ENCODE data around the gene TSPO2. TPM values are rescaled to one million over a fixed set of nuclear protein-coding genes. Genes with fewer than 3 reads are reported as not detected.

TSPO2 gene
- total RNA-seq, 1 experiment from 2014 or later = not detected

DNA sequence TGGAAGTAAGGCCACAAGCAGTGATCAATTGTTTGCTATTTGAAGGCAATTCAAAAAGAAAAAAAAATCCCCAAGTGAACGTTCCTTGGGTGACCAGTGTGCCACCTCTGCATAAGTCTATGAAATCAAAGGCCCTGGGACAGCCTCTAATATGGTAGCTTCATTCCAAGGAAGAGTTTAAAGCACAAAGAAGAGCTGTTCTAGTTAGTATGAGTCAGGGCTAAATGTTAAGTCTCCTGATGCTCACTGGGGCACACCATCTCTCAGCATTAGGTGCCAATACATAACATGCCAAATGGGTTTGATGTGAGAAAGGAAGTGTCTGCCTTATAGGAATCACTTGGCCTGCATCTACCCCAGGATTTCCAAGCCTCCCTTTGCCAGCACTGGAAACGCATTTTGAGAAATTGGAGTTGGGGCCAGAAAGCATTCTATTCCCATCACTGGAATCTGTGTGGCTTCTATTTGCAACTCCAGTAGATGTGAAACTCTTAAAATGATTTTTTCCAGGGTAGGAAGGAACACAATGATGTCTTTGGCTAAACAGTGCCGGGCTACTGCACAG is 16.2 kb upstream of the TSPO2 start:
- H3K4me3 ChIP-seq (replicated peaks in 1 of 2; ENCODE audit: low read depth in 1 of 2, low read length in 2 of 2) = no peak overlapping the region
- ChIA-PET RAD21 (ENCODE audit: low non-redundant PET in 1 of 2, low total read pairs in 2 of 2, uncharacterized antibody in 2 of 2, unreplicated experiment in 2 of 2) (no interaction called here), CTCF (interaction anchor here (1.0 to 2.8 kb wide), 3 partner anchors 10 to 131 kb away, joined by 3 to 25 read pairs (median 22); partner anchors contain the start of gene UNC5CL), POLR2A (no interaction called here)
- no peak overlapping the region for H2AFZ ChIP-seq (ENCODE audit: low read depth, low read length, poor library complexity, severe bottlenecking)
- intact Hi-C loops (cut with micrococcal nuclease) = loop anchor here (2.0 to 10.0 kb wide), 4 partner anchors 201 to 1041 kb away; no protein-coding TSS in a partner anchor
- H3K4me1 ChIP-seq (ENCODE audit: control insufficient read depth in 1 of 2, insufficient read depth in 2 of 2, low read length in 2 of 2) = peaks cover 20 to 29% of the 10 kb centered on the region in 2 experiments
- no peak for TF ChIP-seq POLR2AphosphoS5 (IDR thresholded peaks at IDR 0.05; ENCODE audit: low read depth, low read length)
- TF ChIP-seq CBX3 (IDR thresholded peaks at IDR 0.05; ENCODE audit: low read depth) = no peak
- TF ChIP-seq, protein P1, sequence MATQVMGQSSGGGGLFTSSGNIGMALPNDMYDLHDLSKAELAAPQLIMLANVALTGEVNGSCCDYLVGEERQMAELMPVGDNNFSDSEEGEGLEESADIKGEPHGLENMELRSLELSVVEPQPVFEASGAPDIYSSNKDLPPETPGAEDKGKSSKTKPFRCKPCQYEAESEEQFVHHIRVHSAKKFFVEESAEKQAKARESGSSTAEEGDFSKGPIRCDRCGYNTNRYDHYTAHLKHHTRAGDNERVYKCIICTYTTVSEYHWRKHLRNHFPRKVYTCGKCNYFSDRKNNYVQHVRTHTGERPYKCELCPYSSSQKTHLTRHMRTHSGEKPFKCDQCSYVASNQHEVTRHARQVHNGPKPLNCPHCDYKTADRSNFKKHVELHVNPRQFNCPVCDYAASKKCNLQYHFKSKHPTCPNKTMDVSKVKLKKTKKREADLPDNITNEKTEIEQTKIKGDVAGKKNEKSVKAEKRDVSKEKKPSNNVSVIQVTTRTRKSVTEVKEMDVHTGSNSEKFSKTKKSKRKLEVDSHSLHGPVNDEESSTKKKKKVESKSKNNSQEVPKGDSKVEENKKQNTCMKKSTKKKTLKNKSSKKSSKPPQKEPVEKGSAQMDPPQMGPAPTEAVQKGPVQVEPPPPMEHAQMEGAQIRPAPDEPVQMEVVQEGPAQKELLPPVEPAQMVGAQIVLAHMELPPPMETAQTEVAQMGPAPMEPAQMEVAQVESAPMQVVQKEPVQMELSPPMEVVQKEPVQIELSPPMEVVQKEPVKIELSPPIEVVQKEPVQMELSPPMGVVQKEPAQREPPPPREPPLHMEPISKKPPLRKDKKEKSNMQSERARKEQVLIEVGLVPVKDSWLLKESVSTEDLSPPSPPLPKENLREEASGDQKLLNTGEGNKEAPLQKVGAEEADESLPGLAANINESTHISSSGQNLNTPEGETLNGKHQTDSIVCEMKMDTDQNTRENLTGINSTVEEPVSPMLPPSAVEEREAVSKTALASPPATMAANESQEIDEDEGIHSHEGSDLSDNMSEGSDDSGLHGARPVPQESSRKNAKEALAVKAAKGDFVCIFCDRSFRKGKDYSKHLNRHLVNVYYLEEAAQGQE (IDR thresholded peaks at IDR 0.05; ENCODE audit: low read depth) = no peak
- TF ChIP-seq, protein P2, sequence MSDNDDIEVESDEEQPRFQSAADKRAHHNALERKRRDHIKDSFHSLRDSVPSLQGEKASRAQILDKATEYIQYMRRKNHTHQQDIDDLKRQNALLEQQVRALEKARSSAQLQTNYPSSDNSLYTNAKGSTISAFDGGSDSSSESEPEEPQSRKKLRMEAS (IDR thresholded peaks at IDR 0.05) = no peak
- no peak for TF ChIP-seq POLR2A (IDR thresholded peaks at IDR 0.05; ENCODE audit: borderline replicate concordance, extremely low read depth, insufficient read depth, insufficient read length)
- TF ChIP-seq CEBPB (IDR thresholded peaks at IDR 0.05; ENCODE audit: low read depth) = no peak
- no peak for TF ChIP-seq SP1 (IDR thresholded peaks at IDR 0.05; ENCODE audit: low read depth)
- no peak for TF ChIP-seq ZFX (IDR thresholded peaks at IDR 0.05)
- TF ChIP-seq YY1 (IDR thresholded peaks at IDR 0.05; ENCODE audit: extremely low read depth, insufficient replicate concordance, low read depth, low read length) = no peak
- TF ChIP-seq SRF (IDR thresholded peaks at IDR 0.05; ENCODE audit: low read depth) = no peak
- no peak overlapping the region for H3K9ac ChIP-seq (ENCODE audit: low read length)
- H4K20me1 ChIP-seq (ENCODE audit: insufficient read depth) = no peaks in the 10 kb centered on the region
- ATAC-seq (no peak), DNase-seq (ENCODE audit: low read depth, low spot score) (no peak)
- no peaks in the 10 kb centered on the region for H3K9me2 ChIP-seq (ENCODE audit: insufficient read depth)
- H3K9me3 ChIP-seq (ENCODE audit: control insufficient read depth in 1 of 2, insufficient read depth in 1 of 2, low read depth in 1 of 2, low read length in 2 of 2) = no peaks in the 10 kb centered on the region
- H3K36me3 ChIP-seq (ENCODE audit: control insufficient read depth in 1 of 2, insufficient read depth in 2 of 2, low read length in 2 of 2) = no peaks in the 10 kb centered on the region
- H3K4me2 ChIP-seq (ENCODE audit: low read length) = no peak overlapping the region
- H3K79me2 ChIP-seq (ENCODE audit: insufficient read depth, low read length) = no peaks in the 10 kb centered on the region
- H3K27me3 ChIP-seq (ENCODE audit: insufficient read depth, low read length) = no peaks in the 10 kb centered on the region
- no TSS peak for BruUV-seq (replicated peaks)
- no peak overlapping the region for H3K27ac ChIP-seq (ENCODE audit: low read depth, low read length)
